Astrocyte of the spinal cord (primary cell): ENCODE data around the gene ATXN7.
A peak's percentile ranks its signal among the peaks of the same experiment; 100 is the strongest.

ENCODE experiments used
- DNase-seq: peaks from one replicate; pipeline ENCODE4 v3.0.0; 2011; ENCODE audit warnings: low read depth, low spot score
- H3K4me3 ChIP-seq: 2 replicates; pipeline ENCODE4 v1.5.1; 2011; ENCODE audit warnings: low read depth, mild to moderate bottlenecking, low read length, moderate library complexity
- CTCF ChIP-seq: IDR thresholded peaks from 2 replicates; pipeline ENCODE4 v1.5.1; 2012; ENCODE audit warnings: low read depth, mild to moderate bottlenecking, low read length, inconsistent platforms
- in situ Hi-C: cut with HindIII; loops from 2 replicates; pipeline ENCODE4 v1.10.0; 2017; ENCODE audit warnings: low sequenced_read_pairs

The ATXN7 gene

GRCh38 chr3:64039981-64040733 is 176.5 kb downstream of the ATXN7 start:
- DNase-seq = no peak
- no peak overlapping the region for H3K4me3 ChIP-seq
- in situ Hi-C loops = loop anchor here (25.0 kb wide), 1 partner anchor 422 kb away; no protein-coding TSS in a partner anchor
- TF ChIP-seq CTCF = no peak

GRCh38 chr3:64042952-64043351 is 179.3 kb downstream of the ATXN7 start:
- TF ChIP-seq CTCF = no peak
- H3K4me3 ChIP-seq = no peak overlapping the region
- in situ Hi-C loops = loop anchor here (25.0 kb wide), 1 partner anchor 419 kb away; no protein-coding TSS in a partner anchor
- no peak for DNase-seq

- H3K4me3 ChIP-seq = no peak overlapping the region
- TF ChIP-seq CTCF = no peak
- in situ Hi-C loops = loop anchor here (25.0 kb wide), 1 partner anchor 416 kb away; no protein-coding TSS in a partner anchor
- DNase-seq = no peak
Observed at GRCh38 chr3:64046592-64046991, 182.9 kb downstream of the ATXN7 start.

GRCh38 chr3:64046996-64047594 is 183.4 kb downstream of the ATXN7 start:
- DNase-seq = no peak
- no peak for TF ChIP-seq CTCF
- no peak overlapping the region for H3K4me3 ChIP-seq
- in situ Hi-C loops = loop anchor here (25.0 kb wide), 1 partner anchor 415 kb away; no protein-coding TSS in a partner anchor

GRCh38 chr3:64047787-64048186 is 184.1 kb downstream of the ATXN7 start:
- no peak overlapping the region for H3K4me3 ChIP-seq
- peak; percentile 39 for DNase-seq
- no peak for TF ChIP-seq CTCF
- in situ Hi-C loops = loop anchor here (25.0 kb wide), 1 partner anchor 415 kb away; no protein-coding TSS in a partner anchor

- peak; percentile 43 for DNase-seq
- no peak overlapping the region for H3K4me3 ChIP-seq
- in situ Hi-C loops = loop anchor here (25.0 kb wide), 1 partner anchor 414 kb away; no protein-coding TSS in a partner anchor
- no peak for TF ChIP-seq CTCF
Observed at GRCh38 chr3:64048631-64049061, 185.0 kb downstream of the ATXN7 start.
